HG03565 (cell line): ENCODE data around the gene SURF6.
"Not testable (repeated sequence)": the region's sequence is repeated elsewhere in the genome, so short reads cannot be mapped to it uniquely, and the experiment has no call there.

Experiments used
- ATAC-seq: cut with Tn5 transposase; IDR thresholded peaks from one replicate; pipeline ENCODE4 v1.9.1; 2021; ENCODE audit warnings: mild to moderate bottlenecking, moderate library complexity; ENCODE audit not compliant: unreplicated experiment

SURF6 gene

GRCh38 chr9:133348718-133349573 lies 13.0 kb upstream of the SURF6 start:
- no peak for ATAC-seq

GRCh38 chr9:133347985-133348717 lies 12.2 kb upstream of the SURF6 start, which contains the start of the genes MED22 and RPL7A:
TSS of gene MED22 (minus strand) at chr9:133348131. CDS start at chr9:133346662, 1,469 bp downstream.
TSS of gene RPL7A (plus strand) at chr9:133348218. CDS start at chr9:133348244, 26 bp downstream.
- ATAC-seq = peak; percentile 62

DNA sequence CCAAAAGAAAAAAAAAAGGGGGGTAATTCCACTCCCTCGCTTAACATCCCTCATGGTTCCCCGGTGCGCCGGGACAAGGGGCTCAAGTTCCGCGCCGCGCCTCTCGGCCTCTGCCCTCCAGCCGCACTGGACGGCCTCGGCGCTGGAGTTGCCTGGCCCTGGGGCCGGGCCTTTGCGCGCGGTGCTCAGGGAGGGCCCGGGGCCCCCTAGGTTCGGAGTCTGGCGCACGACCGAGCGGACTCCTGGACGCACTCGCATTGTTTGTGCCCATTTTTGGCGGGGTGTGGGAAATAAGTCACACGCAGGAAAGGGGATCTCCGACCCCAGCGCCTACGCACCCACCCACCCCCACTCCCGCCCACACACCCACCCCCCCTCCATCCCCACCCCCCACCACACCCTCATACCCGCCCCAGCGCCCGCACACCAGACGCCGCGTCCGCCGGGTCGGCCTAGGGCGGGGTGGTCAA lies 11.6 kb upstream of the SURF6 start:
- peak; percentile 8 for ATAC-seq

- no peak for ATAC-seq
Observed at GRCh38 chr9:133346021-133346785, 10.2 kb upstream of the SURF6 start.

- no peak for ATAC-seq
Observed at GRCh38 chr9:133345596-133345995, 9.6 kb upstream of the SURF6 start.

DNA sequence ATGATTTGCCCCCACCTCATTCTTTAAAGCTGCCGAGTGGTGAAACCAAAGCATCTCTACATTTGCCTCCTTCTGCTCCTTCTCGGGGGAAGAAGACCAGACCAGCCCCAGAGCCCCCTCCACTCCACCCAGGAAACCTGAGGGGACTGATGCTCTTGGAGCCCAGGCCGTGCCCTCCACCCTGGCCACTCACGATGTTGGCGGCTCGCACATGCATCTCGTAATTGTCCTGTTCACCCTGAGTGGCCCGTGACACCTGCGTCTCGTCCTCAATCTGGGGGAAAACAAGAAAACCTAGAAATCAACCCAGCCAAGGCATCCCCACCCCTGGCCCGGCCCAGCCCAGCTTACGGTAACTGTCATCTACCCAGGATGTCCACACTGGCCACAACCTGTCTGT lies 9.0 kb upstream of the SURF6 start:
- ATAC-seq = no peak

DNA sequence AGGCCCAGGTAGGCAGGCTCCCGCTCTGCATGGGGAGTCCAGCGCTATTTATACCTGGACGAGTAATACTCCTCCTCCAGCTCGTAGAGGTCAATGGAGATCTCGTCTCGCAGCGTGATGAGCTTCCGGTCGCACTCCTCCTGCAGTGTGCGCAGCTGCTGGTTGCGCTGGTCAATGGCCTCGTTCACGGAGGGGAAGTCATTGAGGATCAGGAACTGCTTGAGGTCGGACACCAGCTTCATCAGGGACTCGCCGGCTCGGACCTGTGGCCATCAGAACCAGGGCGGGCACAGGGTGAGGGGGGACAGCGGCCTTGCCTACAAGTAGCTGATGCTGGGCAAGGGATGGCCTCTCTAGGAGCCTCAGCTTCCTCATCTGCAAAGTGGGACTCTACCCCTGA lies 8.1 kb upstream of the SURF6 start:
- ATAC-seq = no peak

GRCh38 chr9:133342570-133342969 lies 6.6 kb upstream of the SURF6 start:
- no peak for ATAC-seq

DNA sequence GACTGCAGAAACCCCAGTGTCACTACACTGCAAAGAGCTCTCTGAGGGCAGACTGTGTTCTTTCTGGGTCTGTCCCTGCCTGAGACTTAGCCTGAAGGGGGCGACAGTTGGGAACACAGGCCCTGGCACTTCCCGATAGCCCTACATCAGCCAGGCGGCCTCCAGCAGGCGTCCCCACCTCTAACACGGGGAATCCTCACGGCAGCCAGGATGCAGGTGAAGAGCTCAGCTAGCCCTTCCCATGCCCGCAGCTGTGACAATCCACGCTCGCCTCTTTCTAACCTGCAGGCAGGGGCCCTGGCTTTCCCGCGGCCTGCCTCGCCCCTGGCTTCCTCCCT lies 6.0 kb upstream of the SURF6 start:
- ATAC-seq = no peak

GRCh38 chr9:133341369-133342068 lies 5.5 kb upstream of the SURF6 start:
- ATAC-seq = no peak

GRCh38 chr9:133340916-133341315 lies 4.9 kb upstream of the SURF6 start:
- ATAC-seq = no peak

- ATAC-seq = no peak
Observed at GRCh38 chr9:133340256-133340655, 4.3 kb upstream of the SURF6 start.

GRCh38 chr9:133339641-133340040 lies 3.7 kb upstream of the SURF6 start:
- ATAC-seq = no peak

DNA sequence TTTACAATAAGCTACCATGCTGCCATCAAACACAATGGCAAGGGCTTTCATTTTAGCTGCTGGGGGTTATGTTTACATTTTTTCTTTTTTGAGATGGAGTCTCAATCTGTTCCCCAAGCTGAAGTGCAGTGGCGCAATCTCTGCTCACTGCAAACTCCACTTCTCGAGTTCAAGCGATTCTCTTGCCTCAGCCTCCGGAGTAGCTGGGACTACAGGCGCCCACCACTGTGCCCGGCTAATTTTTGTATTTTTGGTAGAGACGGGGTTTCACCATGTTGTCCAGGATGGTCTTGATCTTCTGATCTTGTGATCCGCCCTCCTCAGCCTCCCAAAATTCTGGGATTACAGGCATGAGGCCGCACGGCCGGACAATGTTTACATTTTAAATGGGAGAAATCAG lies 1.1 kb downstream of the SURF6 start:
- not testable (repeated sequence) for ATAC-seq

DNA sequence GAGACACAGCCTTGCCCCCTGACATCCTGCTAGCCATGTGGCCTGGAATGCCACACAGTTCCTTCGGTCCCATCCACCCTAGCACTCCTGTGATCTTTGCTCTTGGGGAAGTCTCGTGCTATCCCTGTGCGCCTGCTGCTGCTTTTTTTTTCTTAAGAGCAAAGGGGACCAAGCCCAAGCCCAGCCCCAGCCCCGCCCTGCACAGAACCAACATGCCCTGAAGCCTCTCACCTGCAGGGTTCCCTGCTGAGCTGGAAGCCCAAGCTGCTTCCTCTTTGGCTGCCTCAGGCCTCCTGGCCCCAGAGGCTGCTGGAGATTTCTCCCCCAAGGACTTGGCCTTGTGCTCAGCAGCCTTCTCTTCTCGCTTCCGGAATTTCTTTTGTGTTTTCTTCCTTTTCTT lies 1.8 kb downstream of the SURF6 start:
- no peak for ATAC-seq

GRCh38 chr9:133333566-133333965 lies 2.4 kb downstream of the SURF6 start:
- ATAC-seq = no peak

DNA sequence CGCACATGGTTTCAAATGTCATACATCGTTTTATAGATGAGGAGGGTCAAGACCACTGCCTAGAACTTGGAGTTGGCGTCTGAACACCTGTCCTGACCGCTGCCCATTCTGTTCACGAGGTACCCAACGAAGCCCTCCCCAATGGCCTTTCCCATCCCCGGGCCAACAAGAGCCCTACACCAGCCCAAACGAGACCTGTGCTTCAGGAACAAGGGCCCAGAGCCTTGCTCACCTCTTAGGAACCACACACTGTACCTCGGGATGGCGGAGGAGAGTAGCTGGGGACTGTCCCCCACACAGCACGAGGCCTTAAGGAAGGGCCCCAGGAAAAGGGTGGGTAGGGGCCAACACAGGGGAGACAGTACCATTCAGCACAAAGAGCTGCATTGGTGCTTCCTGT lies 3.0 kb downstream of the SURF6 start:
- ATAC-seq = no peak

DNA sequence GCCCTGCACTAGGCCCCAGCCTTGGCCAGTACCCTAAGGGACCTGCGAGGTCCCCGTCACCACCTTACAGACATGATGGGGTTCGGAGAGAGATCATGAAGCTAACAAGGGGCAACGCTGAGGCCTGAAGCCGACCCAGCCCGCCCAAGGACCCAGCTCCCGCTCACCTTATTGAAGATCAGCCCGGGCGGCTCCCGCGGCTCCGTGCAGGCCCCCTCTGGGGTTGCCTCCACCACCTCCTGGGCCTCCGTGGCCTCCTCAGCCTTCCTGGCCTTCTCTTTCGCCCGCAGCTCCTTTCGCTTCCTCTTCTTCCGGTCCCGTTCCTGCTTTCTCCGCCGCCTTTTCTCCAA lies 3.6 kb downstream of the SURF6 start:
- no peak for ATAC-seq

GRCh38 chr9:133331641-133332380 lies 4.2 kb downstream of the SURF6 start:
- no peak for ATAC-seq

GRCh38 chr9:133331221-133331620 lies 4.8 kb downstream of the SURF6 start:
- ATAC-seq = no peak
